NCI-H1417 (cell line): ENCODE measurements around the gene GMPPA.

Source experiments
- DNase-seq, 3 experiments: peaks; one replicate each; lab custom pipeline; 2025; lab: John Stamatoyannopoulos, UW

GMPPA gene

GRCh38 chr2:219540784-219541504, 42.3 kb downstream of the GMPPA start:
- no peak for DNase-seq

- DNase-seq = peak; percentile 77 to 92 (median 88)
These were observed 43.0 kb downstream of the GMPPA start for GRCh38 chr2:219541611-219542180.

GRCh38 chr2:219542931-219543595, 44.4 kb downstream of the GMPPA start:
- peak in 1 of 3 experiments; percentile 41 for DNase-seq

- DNase-seq = peak; percentile 95 to 99 (median 97)
These were observed 45.1 kb downstream of the GMPPA start, which contains the start of the genes CHPF and TMEM198 for GRCh38 chr2:219543596-219544358. TSS of gene CHPF (minus strand) at chr2:219543809. CDS start at chr2:219543538, 271 bp downstream. TSS of gene TMEM198 (plus strand) at chr2:219544028. CDS start at chr2:219544728, 700 bp downstream.

GRCh38 chr2:219544567-219544966, 45.9 kb downstream of the GMPPA start:
- DNase-seq = peak in 1 of 3 experiments; percentile 30

- DNase-seq = no peak
These were observed 46.7 kb downstream of the GMPPA start for GRCh38 chr2:219545295-219545942.

- no peak for DNase-seq
These were observed 47.3 kb downstream of the GMPPA start for GRCh38 chr2:219545943-219546352.

- DNase-seq = no peak
These were observed 48.9 kb downstream of the GMPPA start for GRCh38 chr2:219547621-219548020.

- DNase-seq = no peak
These were observed 50.3 kb downstream of the GMPPA start for GRCh38 chr2:219548990-219549389.

- DNase-seq = no peak
These were observed 50.9 kb downstream of the GMPPA start for GRCh38 chr2:219549619-219550018.

GRCh38 chr2:219551441-219552381, 53.0 kb downstream of the GMPPA start:
- DNase-seq = peak in 2 of 3 experiments; percentile 40 to 86

GRCh38 chr2:219552382-219553167, 53.9 kb downstream of the GMPPA start:
- DNase-seq = peak; percentile 72 to 94 (median 94)

- no peak for DNase-seq
These were observed 54.4 kb downstream of the GMPPA start for GRCh38 chr2:219553168-219553417.

- DNase-seq = no peak
These were observed 54.8 kb downstream of the GMPPA start for GRCh38 chr2:219553463-219553963.

GRCh38 chr2:219554350-219554749, 55.7 kb downstream of the GMPPA start:
- DNase-seq = no peak

GRCh38 chr2:219555956-219556355, 57.3 kb downstream of the GMPPA start:
- no peak for DNase-seq

- DNase-seq = no peak
These were observed 57.7 kb downstream of the GMPPA start for GRCh38 chr2:219556413-219556812.
